Stomach smooth muscle (tissue), 2 donors: ENCODE results near the gene C5orf52.
"Not testable (repeated sequence)": the region's sequence is repeated elsewhere in the genome, so short reads cannot be mapped to it uniquely, and the experiment has no call there.

Source experiments
- H3K27ac ChIP-seq: one replicate; pipeline ENCODE4 v1.7.0; 2013; ENCODE audit warnings: mild to moderate bottlenecking, low read length, inconsistent platforms
- H3K27me3 ChIP-seq, 2 donors: one replicate each; pipeline ENCODE4 v1.7.0; 2013; ENCODE audit warnings: low read length in 2 of 2; ENCODE audit not compliant: insufficient read depth in 2 of 2, control insufficient read depth in 1 of 2
- H3K36me3 ChIP-seq, 2 donors: one replicate each; pipeline ENCODE4 v1.7.0; 2013; ENCODE audit warnings: low read length in 2 of 2; ENCODE audit not compliant: control insufficient read depth in 2 of 2, insufficient read depth in 2 of 2
- H3K4me1 ChIP-seq: one replicate; pipeline ENCODE4 v1.7.0; 2013; ENCODE audit warnings: low read length; ENCODE audit not compliant: control insufficient read depth, insufficient read depth
- H3K4me3 ChIP-seq, 2 donors: one replicate each; pipeline ENCODE4 v1.7.0; 2013; ENCODE audit warnings: low read length in 2 of 2
- H3K9ac ChIP-seq, 2 donors: one replicate each; pipeline ENCODE4 v1.7.0; 2013; ENCODE audit warnings: low read length in 2 of 2, mild to moderate bottlenecking in 1 of 2
- H3K9me3 ChIP-seq, 2 donors: one replicate each; pipeline ENCODE4 v1.7.0; 2013; ENCODE audit warnings: low read length in 2 of 2; ENCODE audit not compliant: control insufficient read depth in 2 of 2
- donor health status: healthy.
- donor health status: Pancreatic carcinoma.

Gene C5orf52

GRCh38 chr5:157679801-157680200, 8.5 kb downstream of the C5orf52 start:
- H3K9me3 ChIP-seq: no peaks in the 10 kb centered on the region
- no peak overlapping the region for H3K4me3 ChIP-seq
- H3K4me1 ChIP-seq: peaks cover 3% of the 10 kb centered on the region
- no peak overlapping the region for H3K27ac ChIP-seq
- no peak overlapping the region for H3K9ac ChIP-seq
- no peaks in the 10 kb centered on the region for H3K27me3 ChIP-seq
- no peaks in the 10 kb centered on the region for H3K36me3 ChIP-seq

GRCh38 chr5:157680239-157680638, 8.9 kb downstream of the C5orf52 start:
- no peak overlapping the region for H3K9ac ChIP-seq
- no peaks in the 10 kb centered on the region for H3K9me3 ChIP-seq
- no peaks in the 10 kb centered on the region for H3K27me3 ChIP-seq
- peaks cover 3% of the 10 kb centered on the region for H3K4me1 ChIP-seq
- no peaks in the 10 kb centered on the region for H3K36me3 ChIP-seq
- no peak overlapping the region for H3K4me3 ChIP-seq
- H3K27ac ChIP-seq: no peak overlapping the region

- no peaks in the 10 kb centered on the region for H3K36me3 ChIP-seq
Observed at GRCh38 chr5:157681048-157681447, 9.7 kb downstream of the C5orf52 start.

GRCh38 chr5:157682257-157682656, 10.9 kb downstream of the C5orf52 start:
- no peaks in the 10 kb centered on the region for H3K27me3 ChIP-seq
- no peak overlapping the region for H3K27ac ChIP-seq
- H3K4me3 ChIP-seq: no peak overlapping the region
- H3K9me3 ChIP-seq: no peaks in the 10 kb centered on the region
- no peaks in the 10 kb centered on the region for H3K36me3 ChIP-seq
- H3K9ac ChIP-seq: no peak overlapping the region
- H3K4me1 ChIP-seq: peaks cover 3% of the 10 kb centered on the region

More at GRCh38 chr5:157681048-157681447, 9.7 kb downstream of the C5orf52 start:
- H3K4me1 ChIP-seq: peaks cover 3% of the 10 kb centered on the region
- H3K9ac ChIP-seq: no peak overlapping the region
- H3K9me3 ChIP-seq: no peaks in the 10 kb centered on the region
- H3K27ac ChIP-seq: no peak overlapping the region
- H3K27me3 ChIP-seq: no peaks in the 10 kb centered on the region
- H3K4me3 ChIP-seq: no peak overlapping the region

GRCh38 chr5:157686276-157687197, 15.2 kb downstream of the C5orf52 start:
- H3K36me3 ChIP-seq, H3K4me3 ChIP-seq, H3K27ac ChIP-seq, H3K4me1 ChIP-seq, H3K27me3 ChIP-seq, H3K9ac ChIP-seq, H3K9me3 ChIP-seq: not testable (repeated sequence)

- no peak overlapping the region for H3K4me3 ChIP-seq
- no peaks in the 10 kb centered on the region for H3K9me3 ChIP-seq
Observed at GRCh38 chr5:157687198-157687554, 15.8 kb downstream of the C5orf52 start.

GRCh38 chr5:157689942-157690689, 18.8 kb downstream of the C5orf52 start:
- Histone ChIP-seq H3K27ac (no peak overlapping the region), H3K36me3 (no peaks in the 10 kb centered on the region), H3K4me3 (peak overlapping the region in 1 of 2 donors; percentile 22)

More at GRCh38 chr5:157687198-157687554, 15.8 kb downstream of the C5orf52 start:
- Histone ChIP-seq H3K27me3 (peaks cover 0 to 5% of the 10 kb centered on the region in 2 donors), H3K4me1 (no peaks in the 10 kb centered on the region), H3K9ac (no peak overlapping the region), H3K27ac (no peak overlapping the region), H3K36me3 (no peaks in the 10 kb centered on the region)

GRCh38 chr5:157690690-157691433, 19.5 kb downstream of the C5orf52 start:
- no peaks in the 10 kb centered on the region for H3K4me1 ChIP-seq
- H3K27me3 ChIP-seq: peaks cover 0 to 5% of the 10 kb centered on the region in 2 donors
- no peak overlapping the region for H3K9ac ChIP-seq
- H3K9me3 ChIP-seq: no peaks in the 10 kb centered on the region
- no peaks in the 10 kb centered on the region for H3K36me3 ChIP-seq
- no peak overlapping the region for H3K27ac ChIP-seq
- peak overlapping the region in 1 of 2 donors; percentile 22 for H3K4me3 ChIP-seq

More at GRCh38 chr5:157689942-157690689, 18.8 kb downstream of the C5orf52 start:
- peaks cover 0 to 5% of the 10 kb centered on the region in 2 donors for H3K27me3 ChIP-seq
- no peaks in the 10 kb centered on the region for H3K4me1 ChIP-seq
- H3K9ac ChIP-seq: no peak overlapping the region
- no peaks in the 10 kb centered on the region for H3K9me3 ChIP-seq

- not testable (repeated sequence) for H3K27me3 ChIP-seq, H3K9me3 ChIP-seq, H3K36me3 ChIP-seq, H3K9ac ChIP-seq, H3K27ac ChIP-seq, H3K4me1 ChIP-seq, H3K4me3 ChIP-seq
Observed at GRCh38 chr5:157693816-157694215, 22.5 kb downstream of the C5orf52 start.

GRCh38 chr5:157696154-157696553, 24.8 kb downstream of the C5orf52 start:
- H3K27me3 ChIP-seq, H3K9ac ChIP-seq: not testable (repeated sequence)

More at GRCh38 chr5:157696154-157696553, 24.8 kb downstream of the C5orf52 start:
- not testable (repeated sequence) for H3K27ac ChIP-seq, H3K4me1 ChIP-seq, H3K4me3 ChIP-seq, H3K9me3 ChIP-seq, H3K36me3 ChIP-seq
